Measurements from ENCODE around the gene CCNB3. TPM values are rescaled to one million over a fixed set of nuclear protein-coding genes. Genes with fewer than 3 reads are reported as not detected.
"Not testable (repeated sequence)": the region's sequence is repeated elsewhere in the genome, so short reads cannot be mapped to it uniquely, and the experiment has no call there.

CCNB3 gene
- total RNA-seq, 1 donor: 0.10 TPM

- Histone ChIP-seq H3K4me3 (ENCODE audit: low read length) (no peak overlapping the region), H3K9me3 (ENCODE audit: low read depth, low read length) (no peaks in the 10 kb centered on the region), H3K27me3 (ENCODE audit: insufficient read depth, low read length) (no peaks in the 10 kb centered on the region), H3K4me1 (ENCODE audit: insufficient read depth, low read length) (no peaks in the 10 kb centered on the region)
These were observed 6.9 kb downstream of the CCNB3 start for GRCh38 chrX:50211510-50211909.

DNA sequence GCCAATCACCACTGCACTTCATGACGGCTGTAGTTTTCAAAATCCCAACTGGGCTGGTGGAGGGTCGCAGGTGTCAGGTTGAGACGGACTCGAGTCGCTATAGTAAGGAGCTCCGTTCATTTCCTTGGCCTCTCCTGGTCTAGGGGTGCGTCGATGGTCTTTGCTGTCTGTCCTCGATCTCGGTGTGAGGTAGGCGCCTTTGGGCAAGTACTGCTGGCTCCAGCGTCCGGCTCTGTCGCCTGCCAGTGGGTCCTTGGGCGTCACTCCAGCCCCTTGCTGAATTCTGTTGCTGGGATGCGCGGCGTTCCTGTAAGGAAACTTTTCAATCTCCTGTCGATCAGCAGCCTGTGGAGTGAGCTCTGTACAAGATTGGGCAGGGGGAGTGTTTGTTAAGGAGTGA lies 76.7 kb downstream of the CCNB3 start:
- no peaks in the 10 kb centered on the region for H3K4me1 ChIP-seq (ENCODE audit: insufficient read depth, low read length)
- no peaks in the 10 kb centered on the region for H3K9me3 ChIP-seq (ENCODE audit: low read depth, low read length)
- H3K27me3 ChIP-seq (ENCODE audit: insufficient read depth, low read length): no peaks in the 10 kb centered on the region

GRCh38 chrX:50327235-50327634 lies 122.7 kb downstream of the CCNB3 start:
- H3K4me3 ChIP-seq (ENCODE audit: low read length): no peak overlapping the region
- H3K27me3 ChIP-seq (ENCODE audit: insufficient read depth, low read length): no peaks in the 10 kb centered on the region
- H3K9me3 ChIP-seq (ENCODE audit: low read depth, low read length): no peaks in the 10 kb centered on the region
- no peaks in the 10 kb centered on the region for H3K4me1 ChIP-seq (ENCODE audit: insufficient read depth, low read length)

More for the DNA sequence above, 76.7 kb downstream of the CCNB3 start:
- no peak overlapping the region for H3K4me3 ChIP-seq (ENCODE audit: low read length)

DNA sequence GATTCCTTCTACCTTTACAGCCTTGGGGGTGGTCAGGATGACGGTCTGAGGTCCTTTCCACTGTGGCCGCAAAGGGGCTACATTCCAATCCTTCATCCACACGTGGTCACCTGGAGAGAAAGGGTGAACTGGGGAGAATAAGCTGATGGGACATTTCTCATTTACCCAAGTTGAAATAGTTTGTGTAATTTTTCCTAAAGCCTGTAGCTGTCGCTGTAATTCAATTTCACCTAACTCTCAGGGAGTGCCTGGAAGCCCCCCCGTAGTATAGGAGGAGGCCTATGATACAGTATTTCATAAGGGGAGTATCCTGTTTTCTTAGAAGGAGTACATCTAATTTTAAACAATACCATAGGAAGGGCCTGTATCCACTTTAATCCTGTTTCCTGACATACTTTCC lies 128.1 kb downstream of the CCNB3 start:
- not testable (repeated sequence) for H3K27me3 ChIP-seq (ENCODE audit: insufficient read depth, low read length); H3K9me3 ChIP-seq (ENCODE audit: low read depth, low read length); H3K4me1 ChIP-seq (ENCODE audit: insufficient read depth, low read length); H3K4me3 ChIP-seq (ENCODE audit: low read length)

- Histone ChIP-seq H3K27me3 (ENCODE audit: insufficient read depth, low read length) (no peaks in the 10 kb centered on the region), H3K4me1 (ENCODE audit: insufficient read depth, low read length) (no peaks in the 10 kb centered on the region), H3K4me3 (ENCODE audit: low read length) (no peak overlapping the region), H3K9me3 (ENCODE audit: low read depth, low read length) (no peaks in the 10 kb centered on the region)
These were observed 128.7 kb downstream of the CCNB3 start for GRCh38 chrX:50333308-50333707.

- H3K9me3 ChIP-seq (ENCODE audit: low read depth, low read length): no peaks in the 10 kb centered on the region
These were observed 139.4 kb downstream of the CCNB3 start for GRCh38 chrX:50343917-50344316.

DNA sequence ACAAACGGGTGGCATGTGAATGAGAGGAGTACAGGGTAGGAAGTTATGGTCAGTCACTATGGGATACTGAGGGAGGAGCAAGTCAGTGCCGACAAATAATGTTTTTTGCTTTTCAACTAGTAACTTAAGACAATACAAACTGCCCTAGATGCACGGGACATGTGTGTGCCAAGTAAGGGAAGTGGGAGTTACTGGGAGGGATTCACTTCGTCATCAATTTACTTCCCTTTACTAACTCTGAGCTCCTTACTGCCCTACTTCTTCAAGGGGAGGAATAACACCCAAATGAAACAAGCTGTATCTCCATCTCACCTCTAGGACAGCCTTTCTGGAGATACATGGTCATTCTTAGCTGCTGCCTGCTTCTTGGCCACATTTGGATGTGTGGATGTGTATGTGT lies 168.4 kb downstream of the CCNB3 start:
- Histone ChIP-seq H3K9me3 (ENCODE audit: low read depth, low read length) (no peaks in the 10 kb centered on the region), H3K27me3 (ENCODE audit: insufficient read depth, low read length) (no peaks in the 10 kb centered on the region), H3K4me3 (ENCODE audit: low read length) (no peak overlapping the region), H3K4me1 (ENCODE audit: insufficient read depth, low read length) (no peaks in the 10 kb centered on the region)

More at GRCh38 chrX:50343917-50344316, 139.4 kb downstream of the CCNB3 start:
- no peak overlapping the region for H3K4me3 ChIP-seq (ENCODE audit: low read length)
- H3K4me1 ChIP-seq (ENCODE audit: insufficient read depth, low read length): no peaks in the 10 kb centered on the region
- H3K27me3 ChIP-seq (ENCODE audit: insufficient read depth, low read length): no peaks in the 10 kb centered on the region

DNA sequence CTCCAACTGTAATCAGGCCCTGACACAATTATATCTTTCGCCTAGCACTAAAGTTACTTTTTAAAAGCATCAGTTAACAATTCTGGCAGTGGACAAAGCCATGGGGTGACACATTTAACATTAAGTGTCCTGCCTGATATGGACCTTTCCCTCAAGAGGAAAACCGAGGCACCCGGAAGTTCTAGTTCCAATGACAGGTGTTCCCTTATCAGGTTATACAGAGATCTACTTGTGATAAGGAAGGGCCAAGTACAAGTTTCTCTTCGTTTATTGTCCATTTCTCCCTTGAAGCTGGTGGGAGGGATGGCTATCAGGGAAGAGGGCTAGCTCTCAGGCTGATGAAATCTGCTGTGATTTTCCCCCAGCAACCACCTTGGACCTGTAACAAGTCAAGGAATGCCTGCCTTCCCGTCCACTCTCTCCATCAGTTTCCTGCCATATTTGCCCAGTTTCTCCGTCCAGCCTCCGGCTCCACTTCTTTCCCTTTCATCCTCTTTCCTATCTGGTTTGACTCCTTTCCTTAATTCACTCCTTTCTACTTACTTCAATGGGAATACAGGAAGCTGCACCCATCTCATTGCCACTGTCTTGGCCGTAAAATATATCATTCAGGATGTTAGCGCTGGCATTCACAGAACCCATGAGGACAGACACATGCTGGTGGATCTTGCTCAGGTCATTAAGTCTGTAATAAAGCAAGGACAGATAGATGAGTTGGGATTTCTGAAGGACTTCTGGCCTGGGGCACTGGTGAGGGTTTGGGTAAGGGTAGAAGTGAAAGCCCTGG lies 171.1 kb downstream of the CCNB3 start:
- no peaks in the 10 kb centered on the region for H3K4me1 ChIP-seq (ENCODE audit: insufficient read depth, low read length)
- no peaks in the 10 kb centered on the region for H3K27me3 ChIP-seq (ENCODE audit: insufficient read depth, low read length)
- no peak overlapping the region for H3K4me3 ChIP-seq (ENCODE audit: low read length)
- H3K9me3 ChIP-seq (ENCODE audit: low read depth, low read length): no peaks in the 10 kb centered on the region

- no peaks in the 10 kb centered on the region for H3K4me1 ChIP-seq (ENCODE audit: insufficient read depth, low read length)
- H3K4me3 ChIP-seq (ENCODE audit: low read length): no peak overlapping the region
- H3K9me3 ChIP-seq (ENCODE audit: low read depth, low read length): no peaks in the 10 kb centered on the region
- no peaks in the 10 kb centered on the region for H3K27me3 ChIP-seq (ENCODE audit: insufficient read depth, low read length)
These were observed 177.3 kb downstream of the CCNB3 start for GRCh38 chrX:50381729-50382415.

GRCh38 chrX:50386520-50386919 lies 182.0 kb downstream of the CCNB3 start:
- no peaks in the 10 kb centered on the region for H3K9me3 ChIP-seq (ENCODE audit: low read depth, low read length)
- H3K27me3 ChIP-seq (ENCODE audit: insufficient read depth, low read length): no peaks in the 10 kb centered on the region
- H3K4me3 ChIP-seq (ENCODE audit: low read length): no peak overlapping the region
- no peaks in the 10 kb centered on the region for H3K4me1 ChIP-seq (ENCODE audit: insufficient read depth, low read length)

- no peaks in the 10 kb centered on the region for H3K4me1 ChIP-seq (ENCODE audit: insufficient read depth, low read length)
- H3K27me3 ChIP-seq (ENCODE audit: insufficient read depth, low read length): no peaks in the 10 kb centered on the region
- no peaks in the 10 kb centered on the region for H3K9me3 ChIP-seq (ENCODE audit: low read depth, low read length)
- no peak overlapping the region for H3K4me3 ChIP-seq (ENCODE audit: low read length)
These were observed 189.3 kb downstream of the CCNB3 start for GRCh38 chrX:50393902-50394301.

Other genes starting within 250 kb of the CCNB3 start
- not detected for gene AKAP4, start 3.8 kb upstream of the CCNB3 start, total RNA-seq

All from mononuclear cell (primary cell).